Panc1 (cell line): ENCODE measurements around the gene PYGO1. TPM values are rescaled to one million over a fixed set of nuclear protein-coding genes. Genes with fewer than 3 reads are reported as not detected.

Experiments used
- ATAC-seq: fragments of 200-7000 bp; cut with Tn5 transposase; 2 replicates; pipeline ENCODE4 v1.9.1; 2020; ENCODE audit warnings: mild to moderate bottlenecking, moderate library complexity
- BruUV-seq: library from RNA; stranded (reverse); fragments of 400-500 nt; replicated peaks from 2 replicates; lab custom pipeline; 2021; lab: Mats Ljungman, UMichigan
- CTCF ChIA-PET: fragments of 300-600 bp; sonication (Branson Sonifier 250); formaldehyde crosslinking; loops from one replicate; lab custom pipeline; 2022; ENCODE audit warnings: antibody characterized with exemption; lab: Charles Lee
- POLR2A ChIA-PET: fragments of 300-600 bp; sonication (Branson Sonifier 250); formaldehyde crosslinking; loops from one replicate; lab custom pipeline; 2022; ENCODE audit warnings: antibody characterized with exemption; lab: Charles Lee
- DNase-seq: peaks from one replicate; pipeline ENCODE4 v3.0.0-alpha.2; 2010; ENCODE audit warnings: low read depth, low spot score
- H3K27ac ChIP-seq: 2 replicates; pipeline ENCODE4 v1.5.1; 2011; ENCODE audit warnings: mild to moderate bottlenecking, low read length, inconsistent platforms
- H3K27me3 ChIP-seq: fragments of 200-500 bp; sonication (Bioruptor generic); 2 replicates; pipeline ENCODE4 v1.6.0; 2014; ENCODE audit warnings: low read length, inconsistent platforms; ENCODE audit not compliant: control insufficient read depth, insufficient read depth
- H3K36me3 ChIP-seq: fragments of 200-500 bp; sonication (Bioruptor generic); 2 replicates; pipeline ENCODE4 v1.5.1; 2014; ENCODE audit warnings: inconsistent platforms, mild to moderate bottlenecking, low read length, moderate library complexity; ENCODE audit not compliant: control insufficient read depth, insufficient read depth
- H3K4me1 ChIP-seq: 2 replicates; pipeline ENCODE4 v1.5.1; 2011; ENCODE audit warnings: inconsistent platforms, mild to moderate bottlenecking, low read length, moderate library complexity; ENCODE audit not compliant: control insufficient read depth, insufficient read depth
- H3K4me3 ChIP-seq, 2 experiments: 2 replicates each; pipeline ENCODE4 v1.5.1; 2011 to 2012; ENCODE audit warnings: low read depth in 2 of 2, low read length in 2 of 2, mild to moderate bottlenecking in 2 of 2, inconsistent platforms in 1 of 2, moderate library complexity in 1 of 2
- H3K9me3 ChIP-seq: fragments of 200-500 bp; sonication (Bioruptor generic); 2 replicates; pipeline ENCODE4 v1.5.1; 2014; ENCODE audit warnings: low read depth, mild to moderate bottlenecking, inconsistent platforms, low read length, moderate library complexity; ENCODE audit not compliant: control insufficient read depth, insufficient read depth
- CTCF ChIP-seq: fragments of 450-650 bp; IDR thresholded peaks from 2 replicates; pipeline ENCODE4 v1.5.1; 2017; ENCODE audit warnings: mild to moderate bottlenecking
- POLR2AphosphoS5 ChIP-seq: IDR thresholded peaks from 2 replicates; pipeline ENCODE4 v1.6.1; 2012; ENCODE audit warnings: mild to moderate bottlenecking, low read depth, low read length, moderate library complexity
- REST ChIP-seq, 2 experiments: IDR thresholded peaks; 2 replicates each; pipeline ENCODE4 v1.6.1; 2011 to 2012; ENCODE audit warnings: low read depth in 2 of 2, control low read depth in 1 of 2, low read length in 1 of 2, mild to moderate bottlenecking in 1 of 2, moderate library complexity in 1 of 2; ENCODE audit not compliant: insufficient read depth in 1 of 2
- SIN3A ChIP-seq: IDR thresholded peaks from 2 replicates; pipeline ENCODE4 v1.6.1; 2012; ENCODE audit warnings: low read depth, mild to moderate bottlenecking, low read length, moderate library complexity, borderline replicate concordance; ENCODE audit not compliant: insufficient read depth
- TCF7L2 ChIP-seq: IDR thresholded peaks from 2 replicates; pipeline ENCODE4 v1.6.1; 2011; ENCODE audit warnings: mild to moderate bottlenecking, low read depth, low read length, inconsistent platforms
- in situ Hi-C: cut with HindIII; loops from 2 replicates; pipeline ENCODE4 v1.10.0; 2016; ENCODE audit warnings: low sequenced_read_pairs, low pct_unique_long_range_greater_than_20kb
- intact Hi-C: fragments of 100-400 bp; cut with micrococcal nuclease; formaldehyde crosslinking; loops from one replicate; pipeline ENCODE4 v1.10.0; 2022; ENCODE audit not compliant: unreplicated experiment
- total RNA-seq: library from RNA; stranded (reverse); gene quantifications from one replicate; pipeline ENCODE4 v1.2.1, GENCODE V29; 2021; ENCODE audit not compliant: unreplicated experiment

PYGO1 gene
- total RNA-seq, 1 experiment from 2014 or later, result 2.4 TPM

GRCh38 chr15:55627730-55628368, 39.7 kb upstream of the PYGO1 start:
- Histone ChIP-seq H3K4me1 (peaks cover 3% of the 10 kb centered on the region; the same call in 1 of the 2 replicates), H3K27me3 (no peaks in the 10 kb centered on the region), H3K4me3 (peak overlapping the region in 1 of 2 experiments; percentile 29; a peak in 2 of 4 replicates), H3K36me3 (no peaks in the 10 kb centered on the region), H3K9me3 (no peaks in the 10 kb centered on the region), H3K27ac (peak overlapping the region; percentile 29; the same call in 1 of the 2 replicates)
- in situ Hi-C loops, result no loop called here
- ChIA-PET POLR2A (interaction anchor here (0.6 kb wide), 2 partner anchors 190 to 314 kb away, joined by 3 to 7 read pairs; no protein-coding TSS in a partner anchor), CTCF (interaction anchor here (0.9 kb wide), 1 partner anchor 192 kb away, joined by 3 read pairs; no protein-coding TSS in a partner anchor)
- TF ChIP-seq TCF7L2, result no peak
- no peak for TF ChIP-seq POLR2AphosphoS5
- TF ChIP-seq SIN3A, result no peak
- no peak for TF ChIP-seq REST (IDR thresholded peaks at IDR 0.05; ENCODE audit: insufficient read depth in 1 of 2, low read depth in 2 of 2, low read length in 1 of 2)
- TSS peak; percentile 18 for BruUV-seq
- peak; percentile 94 for DNase-seq
- peak; percentile 98 for ATAC-seq
- intact Hi-C loops, result no loop called here

GRCh38 chr15:55619783-55620182, 31.6 kb upstream of the PYGO1 start:
- no peak for TF ChIP-seq TCF7L2
- no peak for TF ChIP-seq SIN3A
- no peak for TF ChIP-seq POLR2AphosphoS5
- TF ChIP-seq CTCF, result no peak
- TF ChIP-seq REST (IDR thresholded peaks at IDR 0.05; ENCODE audit: insufficient read depth in 1 of 2, low read depth in 2 of 2, low read length in 1 of 2), result no peak
- ATAC-seq, result no peak
- intact Hi-C loops (no loop called here), in situ Hi-C loops (no loop called here)
- no TSS peak for BruUV-seq
- no peaks in the 10 kb centered on the region for H3K27me3 ChIP-seq
- H3K36me3 ChIP-seq, result no peaks in the 10 kb centered on the region; the same call in 1 of the 2 replicates
- no peak overlapping the region for H3K27ac ChIP-seq
- ChIA-PET CTCF (no interaction called here), POLR2A (no interaction called here)
- no peak overlapping the region for H3K4me3 ChIP-seq
- H3K9me3 ChIP-seq, result no peaks in the 10 kb centered on the region
- no peaks in the 10 kb centered on the region for H3K4me1 ChIP-seq
- no peak for DNase-seq
